ENCODE data around the gene NEAT1. TPM values are rescaled to one million over a fixed set of nuclear protein-coding genes. Genes with fewer than 3 reads are reported as not detected.
A peak's percentile ranks its signal among the peaks of the same experiment; 100 is the strongest.

Gene NEAT1
- total RNA-seq, 4 donors from 2014 or later = 24.1 to 472 (median 32.8) TPM

DNA sequence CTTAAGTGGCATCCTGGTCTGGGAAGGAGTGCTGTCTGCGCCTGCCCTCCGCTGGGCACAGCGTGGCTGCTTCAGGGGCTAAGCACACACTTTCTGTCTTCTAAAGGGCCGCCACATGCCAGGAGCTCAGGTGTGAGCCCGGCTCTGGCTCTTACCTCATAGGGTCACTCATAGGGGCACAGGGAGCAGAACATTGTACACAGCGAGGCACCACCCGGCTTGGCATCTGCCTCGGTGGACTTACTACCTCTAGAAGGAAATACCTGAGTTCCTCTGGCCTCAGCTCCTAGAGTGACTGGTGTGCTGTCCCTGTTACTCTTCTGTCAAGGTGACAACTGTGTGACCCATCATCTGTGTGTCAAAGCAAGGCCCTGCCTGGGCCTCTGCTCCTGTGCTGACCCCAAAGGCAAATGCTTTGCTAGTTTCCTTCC is 13.4 kb downstream of the NEAT1 start:
- Histone ChIP-seq H3K4me3 (peak overlapping the region in 3 of 4 donors; percentile 3 to 21 (median 3)), H3K9me3 (no peaks in the 10 kb centered on the region), H3K36me3 (peaks cover 0 to 60% of the 10 kb centered on the region in 2 donors), H3K27me3 (no peaks in the 10 kb centered on the region), H3K4me1 (peaks cover 37 to 68% of the 10 kb centered on the region in 2 donors), H3K27ac (peak overlapping the region; percentile 98 to 100 (median 100))
- TF ChIP-seq, protein P1, sequence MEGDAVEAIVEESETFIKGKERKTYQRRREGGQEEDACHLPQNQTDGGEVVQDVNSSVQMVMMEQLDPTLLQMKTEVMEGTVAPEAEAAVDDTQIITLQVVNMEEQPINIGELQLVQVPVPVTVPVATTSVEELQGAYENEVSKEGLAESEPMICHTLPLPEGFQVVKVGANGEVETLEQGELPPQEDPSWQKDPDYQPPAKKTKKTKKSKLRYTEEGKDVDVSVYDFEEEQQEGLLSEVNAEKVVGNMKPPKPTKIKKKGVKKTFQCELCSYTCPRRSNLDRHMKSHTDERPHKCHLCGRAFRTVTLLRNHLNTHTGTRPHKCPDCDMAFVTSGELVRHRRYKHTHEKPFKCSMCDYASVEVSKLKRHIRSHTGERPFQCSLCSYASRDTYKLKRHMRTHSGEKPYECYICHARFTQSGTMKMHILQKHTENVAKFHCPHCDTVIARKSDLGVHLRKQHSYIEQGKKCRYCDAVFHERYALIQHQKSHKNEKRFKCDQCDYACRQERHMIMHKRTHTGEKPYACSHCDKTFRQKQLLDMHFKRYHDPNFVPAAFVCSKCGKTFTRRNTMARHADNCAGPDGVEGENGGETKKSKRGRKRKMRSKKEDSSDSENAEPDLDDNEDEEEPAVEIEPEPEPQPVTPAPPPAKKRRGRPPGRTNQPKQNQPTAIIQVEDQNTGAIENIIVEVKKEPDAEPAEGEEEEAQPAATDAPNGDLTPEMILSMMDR (IDR thresholded peaks at IDR 0.05 in 4 of 5, conservative IDR thresholded peaks at IDR 0.05 in 1 of 5) = no peak
- TF ChIP-seq POLR2A (IDR thresholded peaks at IDR 0.05) = no peak
- DNase-seq (peak in 1 of 2 donors; percentile 71), ATAC-seq (peak in 1 of 2 donors; percentile 18)
- intact Hi-C loops (cut with DNase I; ENCODE audit: low total_unique reads) = no loop called here
- in situ Hi-C loops (cut with MboI; ENCODE audit: low sequenced_read_pairs in 4 of 4) = no loop called here

DNA sequence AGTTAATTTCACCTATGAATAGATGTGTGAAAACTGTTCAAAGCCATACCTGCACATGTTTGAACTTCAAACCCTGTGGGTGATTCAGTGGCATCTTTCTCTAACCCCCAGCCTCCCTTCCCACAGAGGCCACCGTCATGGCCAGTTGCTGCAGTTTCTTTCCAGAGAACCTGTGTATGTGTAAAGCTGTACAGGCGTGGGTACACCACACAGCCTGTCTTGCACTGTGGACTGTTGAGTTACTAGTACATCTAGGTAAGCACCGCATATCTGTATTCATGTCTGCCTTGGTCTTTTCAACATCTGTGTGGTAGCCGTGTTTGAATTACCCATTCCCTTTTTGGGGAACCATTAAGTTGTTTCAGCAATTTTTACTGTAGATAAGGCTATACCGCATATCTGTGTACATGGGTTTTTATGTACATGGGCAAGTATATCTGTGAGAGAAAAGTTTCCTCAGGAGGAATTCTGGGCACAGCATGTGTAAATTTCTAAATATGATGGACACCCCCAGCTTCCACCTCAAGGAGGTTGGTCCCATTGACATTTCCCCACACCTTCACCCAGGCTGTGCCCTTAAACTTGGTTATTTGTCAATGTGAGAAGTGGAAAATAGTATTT is 13.9 kb downstream of the NEAT1 start:
- peak overlapping the region in 2 of 4 donors; percentile 3 to 21 for H3K4me3 ChIP-seq
- intact Hi-C loops (cut with DNase I; ENCODE audit: low total_unique reads) = no loop called here

DNA sequence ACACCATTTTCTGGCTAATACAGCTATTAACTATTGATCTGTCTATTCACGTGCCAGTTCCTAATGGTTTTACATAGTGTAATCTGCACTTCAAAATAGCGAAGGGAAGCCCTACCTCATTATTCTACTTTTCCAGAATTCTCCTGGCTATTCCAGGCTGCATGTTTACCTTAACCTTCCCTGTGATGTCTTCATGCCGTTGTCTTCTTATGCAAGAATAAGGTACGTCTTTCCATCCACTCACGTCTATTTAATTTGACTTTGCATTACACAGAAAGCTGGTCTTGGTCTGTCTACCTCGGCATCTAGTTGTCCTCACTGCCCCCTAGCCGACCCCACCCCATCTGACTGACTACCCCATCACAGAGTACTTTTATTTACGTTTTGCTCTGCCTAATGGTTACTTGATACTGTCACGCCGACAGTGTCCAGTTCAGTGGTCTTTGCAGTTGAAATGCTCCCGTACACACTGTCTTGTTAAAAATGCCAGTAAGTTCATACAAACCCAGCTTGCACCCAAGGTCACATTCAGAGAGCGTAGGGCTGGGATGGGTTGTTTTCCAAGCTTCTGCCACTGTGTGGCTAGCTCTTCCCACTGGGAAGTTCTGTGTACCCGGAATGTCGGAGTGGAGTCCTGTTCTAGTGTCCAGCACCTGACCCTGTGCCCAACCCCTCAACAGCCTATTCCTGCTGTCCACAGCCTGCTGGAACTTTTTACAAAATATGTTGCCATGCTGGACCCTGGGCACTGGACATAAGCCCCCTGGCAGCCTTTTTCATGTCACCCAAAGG is 15.0 kb downstream of the NEAT1 start:
- no peaks in the 10 kb centered on the region for H3K9me3 ChIP-seq
- H3K36me3 ChIP-seq = peaks cover 0 to 51% of the 10 kb centered on the region in 2 donors
- H3K4me3 ChIP-seq = peak overlapping the region in 1 of 4 donors; percentile 21
- H3K4me1 ChIP-seq = peaks cover 40 to 63% of the 10 kb centered on the region in 2 donors
- ATAC-seq (peak in 1 of 2 donors; percentile 5), DNase-seq (peak in 1 of 2 donors; percentile 24)
- intact Hi-C loops (cut with DNase I; ENCODE audit: low total_unique reads) (no loop called here), in situ Hi-C loops (cut with MboI; ENCODE audit: low sequenced_read_pairs in 4 of 4) (no loop called here)
- TF ChIP-seq, protein P1 (IDR thresholded peaks at IDR 0.05 in 4 of 5, conservative IDR thresholded peaks at IDR 0.05 in 1 of 5) = no peak
- TF ChIP-seq POLR2A (IDR thresholded peaks at IDR 0.05) = peak; percentile 12 to 33
- no peaks in the 10 kb centered on the region for H3K27me3 ChIP-seq
- H3K27ac ChIP-seq = peak overlapping the region; percentile 98 to 100 (median 100)

More for the DNA sequence above, 13.9 kb downstream of the NEAT1 start:
- ATAC-seq (peak in 1 of 2 donors; percentile 16), DNase-seq (peak in 1 of 2 donors; percentile 33)
- Histone ChIP-seq H3K36me3 (peaks cover 0 to 56% of the 10 kb centered on the region in 2 donors), H3K9me3 (no peaks in the 10 kb centered on the region), H3K4me1 (peaks cover 43 to 64% of the 10 kb centered on the region in 2 donors), H3K27ac (peak overlapping the region; percentile 98 to 100 (median 100)), H3K27me3 (no peaks in the 10 kb centered on the region)
- peak in 1 of 2 donors; percentile 11 for TF ChIP-seq POLR2A (IDR thresholded peaks at IDR 0.05)
- TF ChIP-seq, protein P1 (IDR thresholded peaks at IDR 0.05 in 4 of 5, conservative IDR thresholded peaks at IDR 0.05 in 1 of 5) = no peak
- in situ Hi-C loops (cut with MboI; ENCODE audit: low sequenced_read_pairs in 4 of 4) = no loop called here

DNA sequence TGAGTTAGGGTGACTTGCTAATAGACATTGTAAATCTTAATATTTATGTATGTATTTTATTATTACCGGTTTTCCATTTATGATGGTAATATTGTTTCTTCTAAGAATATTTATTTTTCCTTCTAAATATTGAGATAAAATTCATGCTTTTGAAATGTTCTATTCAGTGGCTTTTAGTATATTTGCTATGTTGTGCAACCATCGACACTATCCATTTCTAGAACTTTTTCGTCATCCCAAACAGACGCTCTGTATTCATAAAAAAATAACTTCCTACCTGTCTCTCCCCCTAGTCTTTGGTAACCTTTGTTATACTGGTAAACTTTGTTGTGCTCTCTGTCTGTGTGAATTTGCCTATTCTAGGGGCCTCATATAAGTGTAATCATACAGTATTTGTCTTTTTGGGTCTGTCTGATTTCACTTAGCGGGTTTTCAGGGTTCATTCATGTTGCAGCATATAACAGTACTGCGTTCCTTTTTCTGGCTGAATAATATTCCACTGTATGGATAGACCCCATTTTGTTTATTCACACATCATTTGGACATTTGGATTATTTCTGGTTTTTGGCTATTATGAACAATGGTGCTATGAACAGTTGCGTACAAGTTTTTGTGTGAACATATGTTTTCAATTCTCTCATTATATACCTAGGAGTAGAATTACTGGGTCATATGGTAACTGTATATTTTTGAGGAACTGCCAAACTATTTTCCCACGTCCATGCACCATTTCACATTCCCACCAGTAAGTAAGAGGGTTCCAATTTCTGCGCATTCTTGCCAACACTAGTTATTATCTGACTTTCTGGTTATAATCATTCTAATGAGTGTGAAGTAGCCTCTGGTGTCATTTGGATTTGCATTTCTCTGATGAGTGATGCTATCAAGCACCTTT is 15.9 kb downstream of the NEAT1 start:
- TF ChIP-seq, protein P1 (IDR thresholded peaks at IDR 0.05 in 4 of 5, conservative IDR thresholded peaks at IDR 0.05 in 1 of 5) = no peak
- TF ChIP-seq POLR2A (IDR thresholded peaks at IDR 0.05) = no peak
- no peaks in the 10 kb centered on the region for H3K9me3 ChIP-seq
- peaks cover 0 to 51% of the 10 kb centered on the region in 2 donors for H3K36me3 ChIP-seq

More for the DNA sequence above, 15.9 kb downstream of the NEAT1 start:
- intact Hi-C loops (cut with DNase I; ENCODE audit: low total_unique reads) = no loop called here
- in situ Hi-C loops (cut with MboI; ENCODE audit: low sequenced_read_pairs in 4 of 4) = no loop called here
- ATAC-seq = no peak
- H3K27ac ChIP-seq = peak overlapping the region; percentile 98 to 100 (median 100)
- peaks cover 32 to 62% of the 10 kb centered on the region in 2 donors for H3K4me1 ChIP-seq
- no peak for DNase-seq
- H3K4me3 ChIP-seq = peak overlapping the region in 1 of 4 donors; percentile 21
- H3K27me3 ChIP-seq = no peaks in the 10 kb centered on the region

All from gastrocnemius medialis (tissue), 4 donors.